Activated CD4-positive, alpha-beta T cell treated with anti-CD3 and anti-CD28 coated beads, Interleukin-2, amount 50 U/mL, for 16 hours (primary cell): ENCODE results near the gene ZNF135.

Experiments
- DNase-seq: peaks from one replicate; pipeline ENCODE4 v3.0.0-alpha.2; 2020

The ZNF135 gene

DNA sequence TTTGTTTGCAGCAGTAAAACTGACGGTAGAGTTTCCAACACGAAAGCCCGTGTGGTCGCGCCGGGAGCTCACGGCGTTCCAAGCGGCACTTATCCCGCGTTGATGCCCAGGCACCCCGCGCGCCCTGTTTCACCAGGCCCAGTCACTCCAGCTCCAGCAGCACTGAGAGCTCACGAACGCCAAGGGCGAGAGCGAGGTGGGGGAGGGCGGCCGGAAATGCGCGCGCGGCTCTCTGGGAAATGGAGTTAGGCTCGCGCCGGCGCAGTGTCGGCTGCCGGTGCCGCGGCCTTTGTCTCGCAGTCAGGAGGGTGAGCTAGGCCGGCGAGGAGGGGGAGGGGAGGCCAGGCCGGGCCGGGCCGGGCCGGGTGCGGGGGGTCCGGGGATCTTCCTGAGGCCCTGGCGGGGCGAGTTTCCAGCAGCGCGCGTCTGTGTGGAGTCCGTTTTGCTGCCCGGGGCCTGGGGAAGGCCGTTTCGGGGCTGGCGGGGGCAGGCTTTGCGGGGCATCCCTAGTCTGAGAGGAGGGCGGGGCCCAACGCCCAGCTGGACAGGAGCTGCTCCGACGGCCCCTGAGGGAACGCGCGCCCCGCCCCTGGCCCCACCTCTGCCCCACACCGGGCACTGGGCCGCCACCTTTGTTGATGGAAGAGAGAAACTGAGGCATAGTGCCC is at the start of gene ZNF135:
Gene ZNF135, plus strand, starts transcription at position 280 of the 668 bp plus-strand sequence. CDS start 721 bp downstream, outside the sequence.
- no peak for DNase-seq

DNA sequence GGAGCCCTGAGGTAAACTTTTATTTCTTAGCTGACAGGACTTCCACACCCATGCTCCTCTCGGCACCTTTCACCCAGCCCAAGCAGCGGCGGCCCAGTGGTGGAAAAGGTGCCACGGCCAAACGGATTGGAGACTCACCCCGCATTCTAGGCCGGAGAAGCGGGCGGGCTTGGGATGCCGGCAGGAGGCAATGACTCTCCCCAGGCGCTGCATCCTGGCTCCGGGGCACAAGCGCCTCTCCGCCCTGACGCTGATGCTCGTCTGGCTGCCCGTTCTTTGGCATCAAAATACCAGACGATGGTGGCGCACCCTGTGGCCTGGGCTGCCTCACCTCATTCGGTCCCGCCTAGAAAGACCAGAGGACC is 49.8 kb upstream of the ZNF135 start:
- DNase-seq, result no peak

DNA sequence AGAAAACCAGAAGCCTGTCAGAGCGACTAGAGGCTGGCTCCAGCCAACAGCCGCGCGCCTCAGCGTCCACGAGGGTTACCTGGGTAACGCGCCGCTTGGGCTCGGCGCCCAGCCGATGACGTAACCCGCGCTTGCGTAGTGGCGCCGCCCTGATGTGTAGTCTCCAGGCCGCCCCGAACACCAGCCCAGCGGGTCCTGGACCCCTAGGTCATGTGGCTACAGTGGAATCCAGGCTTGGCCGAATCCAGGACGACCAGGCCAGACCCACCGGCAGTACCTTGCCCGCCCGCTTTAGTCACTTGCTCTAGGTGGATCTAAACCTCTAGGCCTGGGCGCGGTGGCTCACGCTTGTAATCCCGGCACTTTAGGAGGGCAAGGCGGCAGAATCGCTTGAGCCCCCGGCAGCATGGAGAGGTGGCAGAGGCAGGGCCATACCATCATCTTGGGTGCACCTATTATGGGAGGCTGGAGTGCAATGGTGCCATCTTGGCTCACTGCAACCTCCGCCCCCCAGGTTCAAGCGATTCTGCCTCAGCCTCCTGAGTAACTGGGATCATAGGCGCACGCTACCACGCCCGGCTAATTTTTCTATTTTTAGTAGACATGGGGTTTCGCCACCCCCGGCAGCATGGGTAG is 49.3 kb upstream of the ZNF135 start:
- peak; percentile 48 for DNase-seq

DNA sequence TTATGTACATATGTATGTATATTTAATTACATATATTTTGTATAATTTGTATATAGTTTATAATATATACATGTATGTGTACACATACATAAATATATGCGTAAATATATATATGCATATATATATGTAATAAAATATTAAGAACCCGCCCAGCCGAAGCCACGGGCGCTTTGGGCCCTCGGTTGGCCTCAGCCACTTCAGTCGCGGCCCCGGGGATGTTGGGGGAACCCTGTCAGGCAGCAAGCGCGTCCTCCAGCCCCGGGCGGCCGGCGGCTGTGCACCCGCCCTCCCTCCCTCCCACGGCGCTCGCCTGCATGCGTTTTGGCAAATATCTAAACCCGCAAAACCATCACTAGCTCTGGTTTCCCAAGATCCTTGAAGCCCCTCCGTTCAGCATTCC is 48.6 kb upstream of the ZNF135 start:
- no peak for DNase-seq

DNA sequence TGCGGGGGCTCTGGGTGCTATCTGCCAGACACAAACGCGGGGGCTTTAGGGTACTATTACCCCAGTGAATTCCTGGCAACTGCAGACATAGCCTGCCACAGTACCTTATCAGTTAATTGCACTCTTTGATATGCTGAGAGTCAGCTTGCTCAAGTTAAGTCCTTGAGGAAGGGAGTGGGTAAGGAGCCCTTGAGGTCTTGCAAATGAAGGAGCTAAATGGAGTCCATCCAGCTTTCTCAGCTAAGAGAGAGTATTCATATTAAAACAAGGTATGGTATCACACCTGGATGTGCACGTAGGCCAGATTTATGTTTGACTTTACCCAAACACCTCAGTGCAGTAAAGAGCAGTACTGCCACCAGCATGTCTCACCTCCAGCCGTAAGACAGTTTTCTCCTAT is 44.9 kb upstream of the ZNF135 start:
- DNase-seq, result no peak

DNA sequence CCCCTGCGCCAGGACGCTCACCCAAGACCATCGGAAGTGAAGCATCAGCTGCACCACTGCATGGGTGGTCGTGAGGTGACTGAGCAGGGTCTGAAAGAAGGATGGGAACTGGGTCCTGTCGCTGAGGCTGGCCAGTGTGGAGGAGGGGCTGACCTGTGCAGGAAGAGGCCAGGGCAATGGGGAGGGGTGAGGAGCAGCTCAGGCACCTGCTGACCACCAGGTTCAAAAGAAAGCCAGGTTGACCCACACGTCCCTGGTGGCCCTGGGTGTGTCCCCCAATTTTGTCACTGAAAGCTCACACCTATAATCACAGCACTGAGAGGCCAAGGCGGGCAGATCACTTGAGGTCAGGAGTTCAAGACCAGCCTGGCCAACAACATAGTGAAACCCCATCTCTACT is 39.0 kb upstream of the ZNF135 start:
- no peak for DNase-seq

DNA sequence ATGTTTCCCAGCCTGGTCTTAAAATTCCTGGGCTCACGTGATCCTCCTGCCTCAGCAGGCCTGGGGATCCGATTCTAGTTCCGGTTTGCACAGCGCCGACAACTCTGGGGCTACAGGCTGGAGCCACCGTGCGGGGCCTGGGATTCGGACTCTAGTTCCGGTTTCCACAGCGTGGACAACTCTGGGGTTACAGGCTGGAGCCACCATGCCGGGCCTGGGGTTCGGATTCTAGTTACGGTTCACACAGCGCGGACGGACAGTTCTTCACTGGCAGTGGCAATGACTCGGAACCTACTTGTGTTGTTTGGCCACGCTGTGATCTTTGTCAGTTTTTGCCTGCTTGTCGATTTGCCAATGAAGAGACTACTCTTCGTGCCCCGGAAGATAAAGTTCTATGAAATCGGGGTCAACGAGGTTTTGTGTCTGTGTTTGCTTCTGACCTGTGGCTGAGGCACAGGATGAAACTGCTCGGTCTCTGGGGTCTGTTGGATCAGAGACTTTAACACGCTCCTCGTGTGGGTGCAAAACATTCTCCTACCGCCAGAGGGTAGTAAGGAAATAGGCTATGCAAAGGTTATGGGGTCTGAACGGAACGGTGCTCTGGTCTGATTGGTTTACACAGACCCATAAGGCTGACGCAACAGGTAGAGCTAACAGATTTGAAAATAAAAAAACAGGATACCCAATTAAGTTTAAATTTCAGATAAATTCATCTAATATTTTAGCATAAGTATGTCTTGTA is 37.4 kb upstream of the ZNF135 start:
- DNase-seq, result peak; percentile 9

DNA sequence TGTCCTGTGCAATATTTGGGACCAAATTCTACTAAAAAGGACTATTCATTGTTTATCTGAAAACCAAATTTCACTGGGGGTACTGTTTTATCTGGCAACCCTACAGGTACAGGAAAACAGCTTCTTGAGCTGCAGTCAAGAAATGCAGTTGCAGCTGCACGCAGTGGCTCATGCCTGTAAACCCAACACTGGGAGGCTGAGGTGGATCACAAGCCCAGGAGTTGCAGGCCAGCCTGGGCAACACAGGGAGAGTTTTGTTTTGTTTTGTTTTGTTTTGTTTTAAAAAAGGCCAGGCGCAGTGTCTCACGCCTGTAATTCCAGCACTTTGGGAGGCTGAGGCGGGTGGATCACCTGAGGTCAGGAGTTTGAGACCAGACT is 36.8 kb upstream of the ZNF135 start:
- DNase-seq, result no peak

DNA sequence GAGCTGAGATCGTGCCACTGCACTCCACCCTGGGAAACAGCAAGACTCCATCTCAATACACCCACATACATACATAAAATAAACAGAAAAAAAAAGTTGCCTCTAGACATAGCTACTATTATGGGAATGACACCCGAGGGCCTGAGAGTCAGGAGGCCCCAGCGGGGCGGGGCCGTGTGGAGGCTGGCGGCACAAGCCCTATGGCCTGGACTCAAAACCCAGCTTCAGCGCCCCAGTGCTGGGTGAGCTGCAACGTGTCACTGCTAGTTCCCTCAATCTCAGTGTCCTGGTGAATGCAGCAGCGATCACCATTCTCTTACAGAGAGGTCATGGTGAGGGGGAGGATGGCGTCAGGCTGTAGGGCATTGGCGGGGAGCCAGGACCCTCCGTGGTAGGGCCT is 34.4 kb upstream of the ZNF135 start:
- no peak for DNase-seq

DNA sequence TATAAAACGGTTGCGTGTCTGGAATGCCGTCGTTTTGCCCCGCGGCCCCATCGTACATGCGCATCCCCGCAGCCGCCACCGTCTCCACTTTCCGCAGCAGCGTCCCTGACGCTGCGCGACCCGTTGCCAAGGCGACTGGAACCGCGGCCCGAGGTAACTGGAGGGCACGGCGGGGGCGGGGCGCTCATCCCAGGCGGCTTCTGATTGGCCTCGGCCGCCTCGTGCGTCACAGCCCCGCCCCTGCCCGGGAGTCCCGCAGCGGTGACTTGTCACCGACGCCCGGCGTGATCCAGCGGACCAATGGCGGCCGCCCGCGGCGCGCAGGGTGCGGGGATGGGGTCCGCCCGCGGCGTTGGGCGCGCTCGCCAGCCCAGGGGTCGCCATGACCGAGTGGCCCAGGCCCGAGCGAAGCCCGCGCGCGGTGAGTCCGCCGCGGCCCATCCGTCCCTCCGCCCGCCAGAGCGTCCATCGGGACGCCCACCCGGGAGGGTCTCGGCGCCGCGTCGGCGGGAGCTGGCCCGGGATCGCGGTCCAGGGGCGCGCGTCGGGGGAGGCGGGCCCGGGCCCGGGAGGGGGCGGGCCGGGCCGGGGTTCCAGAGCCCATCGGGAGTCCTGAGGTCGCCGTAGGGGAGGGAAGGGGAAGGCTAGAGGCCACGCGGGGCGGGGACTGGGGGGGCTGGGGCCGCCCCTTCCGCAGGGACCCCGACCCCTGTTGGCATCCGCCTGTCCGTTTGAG is 25.2 kb upstream of the ZNF135 start, which contains the start of gene ZSCAN1:
Gene ZSCAN1, plus strand, starts transcription at position 285 of the 736 bp plus-strand sequence. CDS start 3,812 bp downstream, outside the sequence.
- DNase-seq, result no peak

DNA sequence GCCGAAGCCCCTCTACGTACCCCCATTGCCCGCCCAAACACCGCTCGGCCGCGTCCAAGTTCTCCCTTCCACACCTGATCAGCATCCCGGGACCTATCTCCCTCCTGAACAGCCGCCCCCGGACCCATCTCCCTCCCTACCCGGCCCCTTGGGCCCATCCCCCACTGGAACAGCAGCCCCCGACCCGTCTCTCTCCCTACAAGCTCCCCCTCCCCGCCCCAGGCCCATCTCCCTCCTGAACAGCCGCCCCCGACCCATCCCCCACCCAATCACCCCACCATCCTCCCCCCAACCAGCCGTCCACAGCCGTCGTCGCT is 24.6 kb upstream of the ZNF135 start:
- DNase-seq, result no peak

DNA sequence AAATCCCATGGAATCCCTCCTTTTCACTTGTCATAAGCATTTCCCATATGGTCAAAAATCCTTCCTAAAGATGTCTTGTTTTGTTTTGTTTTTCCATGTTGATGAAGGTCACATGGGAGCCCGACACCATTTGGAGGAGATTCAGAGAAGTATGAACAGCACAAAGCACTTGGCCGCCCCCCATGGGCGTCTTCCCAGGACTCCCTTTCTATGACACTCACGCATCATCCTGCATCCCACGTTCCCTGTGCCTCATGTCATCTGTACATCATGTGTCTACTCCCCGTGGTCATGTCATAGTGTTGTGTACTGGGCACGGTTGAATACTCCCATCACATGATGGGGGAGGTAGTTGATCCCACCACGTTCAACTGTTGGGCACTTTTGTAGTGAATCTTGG is 23.2 kb upstream of the ZNF135 start:
- DNase-seq, result no peak

DNA sequence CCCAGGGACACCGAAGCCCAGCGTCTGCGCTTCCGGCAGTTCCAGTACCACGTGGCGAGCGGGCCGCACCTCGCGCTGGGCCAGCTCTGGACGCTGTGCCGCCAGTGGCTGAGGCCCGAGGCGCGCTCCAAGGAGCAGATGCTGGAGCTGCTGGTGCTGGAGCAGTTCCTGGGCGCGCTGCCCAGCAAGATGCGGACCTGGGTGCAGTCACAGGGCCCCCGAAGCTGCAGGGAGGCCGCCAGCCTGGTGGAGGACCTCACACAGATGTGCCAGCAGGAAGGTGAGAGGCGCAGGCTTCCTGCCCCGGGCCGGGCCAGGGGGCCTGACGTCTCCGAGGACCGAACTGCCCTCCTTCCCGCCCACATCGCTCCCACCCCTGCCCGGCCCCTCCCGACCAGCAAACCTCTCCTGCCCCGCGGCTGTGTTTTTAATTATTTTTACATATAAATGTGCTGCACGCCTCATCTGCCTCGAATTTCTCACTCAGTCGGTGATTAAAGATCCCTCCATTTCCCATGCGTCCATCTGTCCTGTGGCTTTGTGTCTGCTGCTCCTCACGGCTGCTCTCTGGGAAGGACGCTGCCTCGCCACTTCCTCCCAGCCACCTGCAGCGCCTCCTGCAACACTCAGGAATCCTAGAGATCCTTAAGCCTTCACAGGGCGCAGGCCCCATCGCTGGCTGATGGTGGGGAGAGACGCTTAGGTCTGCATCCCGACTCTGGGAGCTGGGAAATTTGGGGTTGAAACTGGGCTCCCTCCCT is 21.0 kb upstream of the ZNF135 start:
- DNase-seq, result no peak

DNA sequence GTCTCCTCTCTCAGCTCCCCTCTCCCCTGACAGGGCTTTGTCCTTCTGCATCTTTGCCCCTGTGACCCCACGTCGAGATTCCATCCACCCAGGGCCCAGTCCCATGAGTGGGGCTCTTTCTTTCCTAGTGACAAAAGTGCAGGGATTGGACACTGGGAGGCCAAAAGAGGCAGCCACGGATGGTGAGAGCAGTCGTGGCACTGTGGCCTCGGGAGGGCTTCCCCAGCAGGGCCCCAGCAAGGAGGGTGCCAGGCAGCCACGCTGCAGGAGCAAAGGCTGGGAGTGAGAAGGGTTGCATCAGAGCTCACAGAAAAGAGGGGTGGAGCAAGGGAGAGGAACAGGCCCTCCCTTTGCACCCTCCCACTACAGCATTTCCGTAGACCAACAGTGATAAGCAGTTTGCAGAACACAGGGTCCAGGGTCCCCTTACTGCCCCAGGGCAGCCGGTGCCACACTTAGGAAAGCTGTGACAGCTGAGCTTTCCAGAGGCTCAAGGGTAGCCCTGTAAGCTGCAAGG is 20.3 kb upstream of the ZNF135 start:
- DNase-seq, result no peak

DNA sequence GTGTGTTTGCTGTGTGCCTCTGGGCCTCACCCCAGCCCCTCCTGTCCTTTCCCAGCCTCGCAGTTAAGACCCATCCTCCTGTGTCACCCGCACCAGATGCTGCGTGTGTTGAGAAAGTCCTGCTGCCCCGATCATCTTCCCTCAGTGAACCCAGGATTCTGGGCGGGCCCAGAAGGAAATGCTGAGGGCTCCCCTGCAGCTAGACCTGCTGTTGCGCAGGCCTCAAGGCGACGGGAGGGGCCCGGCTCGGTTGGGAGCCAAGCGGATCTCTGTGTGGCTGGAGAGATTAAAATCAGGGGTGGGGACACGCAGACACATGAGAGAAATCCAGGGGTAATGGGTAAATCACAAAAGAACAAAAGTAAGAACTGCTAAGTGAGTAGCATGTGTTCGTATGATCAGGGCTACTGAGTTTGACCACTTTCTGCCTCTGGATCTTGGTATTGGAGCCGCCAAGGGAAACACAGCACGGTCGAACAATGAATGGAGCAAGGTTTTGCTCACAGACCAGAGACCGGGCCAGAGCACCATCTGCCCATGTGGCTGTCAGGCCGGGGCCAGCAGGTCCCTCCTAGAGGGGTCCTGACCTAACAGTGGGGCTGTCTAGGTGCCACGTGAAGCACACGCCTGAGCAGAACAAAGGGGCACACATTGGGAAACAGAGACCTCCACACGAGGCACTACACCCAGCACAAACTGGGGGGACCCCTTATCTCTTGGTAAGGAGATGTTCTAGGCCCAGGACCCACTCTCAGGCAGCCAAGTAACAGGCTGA is 18.1 kb upstream of the ZNF135 start:
- DNase-seq, result no peak

DNA sequence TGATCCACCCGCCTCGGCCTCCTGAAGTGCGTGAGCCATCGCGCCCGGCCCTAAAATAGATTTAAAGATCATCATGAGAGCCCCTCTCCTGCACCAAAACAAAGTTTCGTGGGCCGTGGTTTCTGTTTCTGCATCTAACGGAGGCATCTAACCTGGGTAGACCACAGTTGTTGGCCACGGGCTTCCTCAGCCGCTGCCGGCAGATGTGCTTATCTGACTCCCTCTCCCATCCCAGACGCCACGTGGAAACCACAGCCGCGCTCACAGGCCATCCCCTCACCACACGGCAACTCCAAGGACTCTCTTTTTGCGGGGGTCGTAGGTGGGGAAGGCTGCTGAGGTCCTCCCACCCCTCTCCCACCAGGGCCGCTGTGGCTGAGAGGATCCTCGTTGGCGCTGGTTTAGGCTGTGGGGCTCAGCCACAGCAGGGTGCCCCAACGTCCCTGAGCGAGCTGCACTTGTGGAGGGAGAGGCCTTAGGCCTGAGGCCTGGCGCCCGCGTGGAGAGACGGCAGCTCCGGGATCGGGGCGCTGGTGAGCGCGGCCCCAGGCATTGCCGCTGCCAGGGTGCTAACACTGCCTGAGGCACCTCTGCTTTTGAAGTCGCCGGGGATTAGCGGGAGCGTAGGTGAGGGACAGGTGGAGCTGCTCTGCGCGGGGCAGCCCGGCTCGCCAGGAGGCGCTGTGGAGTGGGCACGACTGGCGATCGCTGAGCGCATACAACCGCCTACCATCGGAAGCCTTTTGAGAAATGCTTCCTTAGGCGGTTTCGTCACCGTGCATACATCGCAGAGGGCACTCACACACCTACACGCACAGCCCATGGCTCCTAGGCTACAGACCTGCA is 16.4 kb upstream of the ZNF135 start:
- DNase-seq, result no peak

DNA sequence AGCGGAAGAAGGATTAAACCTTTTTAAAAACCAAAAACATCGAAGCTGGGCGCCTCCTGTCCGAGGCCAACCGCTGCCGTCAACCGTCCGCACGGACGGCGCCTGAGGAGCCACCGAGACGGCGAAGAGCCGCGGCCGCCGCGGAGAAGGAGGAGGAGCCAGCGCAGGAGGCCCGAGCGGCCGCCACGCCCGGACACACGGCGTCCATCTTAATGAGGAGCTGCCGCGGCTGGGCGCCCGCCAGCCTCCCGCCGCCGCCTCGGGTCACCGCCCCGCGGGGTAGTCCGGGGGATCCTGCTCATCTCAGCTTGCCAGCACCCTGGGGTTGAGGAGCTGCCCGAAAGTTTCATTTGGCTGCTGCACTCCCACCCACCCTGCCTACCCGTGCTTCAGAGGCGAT is 14.7 kb upstream of the ZNF135 start:
- no peak for DNase-seq

DNA sequence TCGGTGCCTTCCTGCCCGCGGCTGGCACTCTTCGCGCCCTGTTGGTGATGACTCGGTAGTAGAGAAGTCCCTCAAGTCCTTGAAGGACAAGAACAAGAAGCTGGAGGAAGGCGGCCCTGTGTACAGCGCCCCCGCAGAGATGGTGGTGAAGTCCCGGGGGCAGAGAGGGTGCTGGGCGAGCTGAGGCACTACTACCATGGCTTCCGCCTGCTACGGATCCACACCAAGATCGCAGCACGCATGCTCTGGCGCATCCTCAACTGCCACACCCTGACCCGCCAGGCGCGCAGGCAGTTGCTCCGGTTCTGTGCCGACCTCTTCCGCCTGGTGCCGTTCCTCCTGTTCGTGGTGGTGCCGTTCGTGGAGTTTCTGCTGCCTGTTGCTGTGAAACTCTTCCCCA is 14.2 kb upstream of the ZNF135 start:
- no peak for DNase-seq

DNA sequence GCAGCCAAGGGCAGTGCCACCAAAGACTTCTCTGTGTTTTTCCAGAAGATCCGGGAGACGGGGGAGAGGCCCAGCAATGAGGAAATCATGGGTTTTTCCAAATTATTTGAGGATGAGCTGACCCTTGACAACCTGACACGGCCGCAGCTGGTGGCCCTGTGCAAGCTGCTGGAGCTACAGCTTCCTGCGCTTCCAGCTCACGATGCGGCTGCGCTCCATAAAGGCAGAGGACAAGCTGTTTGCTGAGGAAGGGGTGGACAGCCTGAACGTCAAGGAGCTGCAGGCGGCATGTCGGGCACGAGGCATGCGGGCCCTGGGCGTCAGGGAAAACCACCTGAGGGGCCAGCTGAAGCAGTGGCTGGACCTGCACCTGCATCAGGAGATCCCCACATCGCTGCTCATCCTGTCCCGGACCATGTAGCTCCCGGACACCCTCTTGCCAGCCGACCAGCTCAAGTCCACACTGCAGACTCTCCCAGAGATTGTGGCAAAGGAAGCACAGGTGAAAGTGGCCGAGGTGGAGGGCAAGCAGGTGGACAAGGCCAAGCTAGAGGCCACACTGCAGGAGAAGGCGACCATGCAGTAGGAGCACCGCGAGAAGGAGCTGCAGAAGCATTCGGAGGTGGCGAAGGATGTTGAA is 13.6 kb upstream of the ZNF135 start:
- DNase-seq, result no peak

DNA sequence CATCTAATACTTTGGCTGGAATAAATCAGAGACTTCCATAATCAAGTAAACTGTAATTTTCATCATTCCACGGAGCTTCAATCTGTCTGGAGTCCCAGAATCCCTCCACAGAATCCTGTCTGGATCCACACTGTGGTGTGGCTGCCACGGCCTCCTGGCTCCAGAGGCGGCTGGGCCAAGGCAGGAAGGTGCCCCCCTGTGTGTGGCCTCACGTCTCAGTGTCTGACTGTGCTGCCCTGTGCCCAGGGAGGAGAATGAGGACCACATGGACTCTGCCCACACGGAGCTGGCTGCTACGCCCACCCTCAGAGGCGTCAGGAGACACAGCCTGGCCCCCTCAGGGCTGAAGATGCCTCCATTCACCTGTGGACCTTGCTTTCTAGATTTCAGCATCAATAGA is 12.2 kb upstream of the ZNF135 start:
- DNase-seq, result no peak
